HepG2 (cell line): ENCODE measurements around the gene PDLIM4. TPM values are rescaled to one million over a fixed set of nuclear protein-coding genes. Genes with fewer than 3 reads are reported as not detected.

Experiments used
- ESRRA ChIP-seq: sonication (generic); formaldehyde crosslinking; IDR thresholded peaks from 2 replicates; pipeline ENCODE4 v1.5.1; 2020; ENCODE audit warnings: mild to moderate bottlenecking, low read depth, missing genetic modification reagents
- MEF2D ChIP-seq: sonication (generic); formaldehyde crosslinking; IDR thresholded peaks from 2 replicates; pipeline ENCODE4 v1.5.1; 2020; ENCODE audit warnings: mild to moderate bottlenecking, missing genetic modification reagents
- SP4 ChIP-seq: sonication (generic); formaldehyde crosslinking; IDR thresholded peaks from 2 replicates; pipeline ENCODE4 v1.8.1; 2023; ENCODE audit warnings: mild to moderate bottlenecking, missing genetic modification reagents
- SPEN ChIP-seq: sonication (generic); formaldehyde crosslinking; IDR thresholded peaks from 2 replicates; pipeline ENCODE4 v1.5.1; 2020; ENCODE audit warnings: low read depth, mild to moderate bottlenecking, missing genetic modification reagents
- ZKSCAN8 ChIP-seq: IDR thresholded peaks from 2 replicates; pipeline ENCODE4 v1.6.1; 2016; ENCODE audit warnings: borderline replicate concordance, missing genetic modification reagents, missing compliant biosample characterization
- ZNF670 ChIP-seq: sonication (generic); formaldehyde crosslinking; IDR thresholded peaks from 2 replicates; pipeline ENCODE4 v1.8.0; 2022; ENCODE audit warnings: mild to moderate bottlenecking, missing genetic modification reagents, borderline replicate concordance
- polyA plus RNA-seq, 8 experiments: library from polyadenylated mRNA; depleted of rRNA in 3 of 8; stranded (reverse) in 7 of 8; unstranded in 1 of 8; fragments of >200 nt; fragmentation: Illumina TruSeq in 4 of 8; extraction: Trizol in 4 of 8; gene quantifications; 2 replicates each; pipeline versions ENCODE4 v1.2.1 to v1.2.3, GENCODE V29; 2011 to 2016; ENCODE audit warnings: low read depth in 4 of 8, missing spikeins in 1 of 8, mixed read lengths in 1 of 8; ENCODE audit not compliant: insufficient read depth in 1 of 8
- total RNA-seq, 5 experiments: library from RNA; depleted of rRNA; stranded (reverse); fragments of >200 nt; fragmentation: Illumina TruSeq; extraction: Trizol; gene quantifications; 2 replicates each; pipeline ENCODE4 v1.2.3, GENCODE V29; 2016; ENCODE audit warnings: low read depth in 1 of 5
- TF ChIP-seq, protein P1 (sequence below), 2 experiments: fragments of 450-650 bp in 1 of 2; sonication (generic) in 1 of 2; formaldehyde crosslinking in 1 of 2; IDR thresholded peaks; 2 replicates each; pipeline versions ENCODE4 v1.6.1 to v1.8.0; 2016 to 2022; ENCODE audit warnings: antibody characterized with exemption in 1 of 2, mild to moderate bottlenecking in 1 of 2, missing genetic modification reagents in 1 of 2

The PDLIM4 gene
- total and polyA plus RNA-seq, 2 of the 13 experiments (the other 11 are each of a cell fraction or from before 2014, with no cell fraction given) = 1.1 to 2.3 TPM

DNA sequence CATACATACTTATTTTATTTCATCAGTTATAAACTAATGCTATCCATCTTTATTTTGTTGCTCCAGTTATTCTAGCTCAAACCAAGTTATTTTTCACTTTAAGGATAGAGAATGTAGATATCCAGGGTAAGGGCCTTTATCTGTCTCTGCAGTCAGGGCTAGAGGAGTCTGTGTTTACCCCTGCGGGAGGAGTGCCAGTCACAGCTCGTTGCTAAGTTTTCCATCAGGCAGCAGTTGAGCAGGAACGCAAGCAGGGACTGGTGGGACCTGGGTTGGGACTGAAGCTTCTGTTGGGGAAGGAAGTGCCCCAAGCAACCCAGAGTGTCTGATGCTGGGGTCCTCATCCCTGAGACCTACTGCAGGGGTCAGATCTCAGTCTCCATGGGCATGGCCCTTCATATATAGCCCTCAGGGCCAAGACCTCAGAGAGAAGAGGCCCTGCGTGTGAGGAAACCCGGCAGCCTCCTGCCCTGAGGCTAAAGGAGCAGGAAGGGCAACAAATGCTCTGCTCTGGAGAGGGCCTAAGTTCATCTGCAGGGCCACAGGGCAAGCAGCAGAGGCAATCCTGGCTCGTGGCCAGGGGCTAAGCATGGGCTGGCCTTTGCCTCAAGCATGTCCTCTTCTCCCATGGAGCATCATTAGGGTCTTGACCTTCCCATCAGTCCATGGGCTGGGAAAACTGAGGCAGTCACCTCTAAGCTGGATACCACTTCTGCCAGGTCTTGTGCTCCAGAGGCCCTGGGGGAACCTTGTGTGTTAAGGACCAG lies 43.3 kb downstream of the PDLIM4 start (continued):
- TF ChIP-seq, protein P1, sequence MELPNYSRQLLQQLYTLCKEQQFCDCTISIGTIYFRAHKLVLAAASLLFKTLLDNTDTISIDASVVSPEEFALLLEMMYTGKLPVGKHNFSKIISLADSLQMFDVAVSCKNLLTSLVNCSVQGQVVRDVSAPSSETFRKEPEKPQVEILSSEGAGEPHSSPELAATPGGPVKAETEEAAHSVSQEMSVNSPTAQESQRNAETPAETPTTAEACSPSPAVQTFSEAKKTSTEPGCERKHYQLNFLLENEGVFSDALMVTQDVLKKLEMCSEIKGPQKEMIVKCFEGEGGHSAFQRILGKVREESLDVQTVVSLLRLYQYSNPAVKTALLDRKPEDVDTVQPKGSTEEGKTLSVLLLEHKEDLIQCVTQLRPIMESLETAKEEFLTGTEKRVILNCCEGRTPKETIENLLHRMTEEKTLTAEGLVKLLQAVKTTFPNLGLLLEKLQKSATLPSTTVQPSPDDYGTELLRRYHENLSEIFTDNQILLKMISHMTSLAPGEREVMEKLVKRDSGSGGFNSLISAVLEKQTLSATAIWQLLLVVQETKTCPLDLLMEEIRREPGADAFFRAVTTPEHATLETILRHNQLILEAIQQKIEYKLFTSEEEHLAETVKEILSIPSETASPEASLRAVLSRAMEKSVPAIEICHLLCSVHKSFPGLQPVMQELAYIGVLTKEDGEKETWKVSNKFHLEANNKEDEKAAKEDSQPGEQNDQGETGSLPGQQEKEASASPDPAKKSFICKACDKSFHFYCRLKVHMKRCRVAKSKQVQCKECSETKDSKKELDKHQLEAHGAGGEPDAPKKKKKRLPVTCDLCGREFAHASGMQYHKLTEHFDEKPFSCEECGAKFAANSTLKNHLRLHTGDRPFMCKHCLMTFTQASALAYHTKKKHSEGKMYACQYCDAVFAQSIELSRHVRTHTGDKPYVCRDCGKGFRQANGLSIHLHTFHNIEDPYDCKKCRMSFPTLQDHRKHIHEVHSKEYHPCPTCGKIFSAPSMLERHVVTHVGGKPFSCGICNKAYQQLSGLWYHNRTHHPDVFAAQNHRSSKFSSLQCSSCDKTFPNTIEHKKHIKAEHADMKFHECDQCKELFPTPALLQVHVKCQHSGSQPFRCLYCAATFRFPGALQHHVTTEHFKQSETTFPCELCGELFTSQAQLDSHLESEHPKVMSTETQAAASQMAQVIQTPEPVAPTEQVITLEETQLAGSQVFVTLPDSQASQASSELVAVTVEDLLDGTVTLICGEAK (IDR thresholded peaks at IDR 0.05) = no peak
- TF ChIP-seq, protein P1 (CRISPR knock-in tag; IDR thresholded peaks at IDR 0.05) = no peak
- peak; percentile 29; the same call in 1 of the 2 replicates for TF ChIP-seq SP4
- TF ChIP-seq SPEN (CRISPR knock-in tag) = no peak
- TF ChIP-seq ESRRA = no peak
- TF ChIP-seq MEF2D (CRISPR knock-in tag) = no peak
- TF ChIP-seq ZKSCAN8 = no peak
- TF ChIP-seq ZNF670 (CRISPR knock-in tag) = no peak; the same call in 1 of the 2 replicates
